Sigmoid colon (tissue), 4 donors: ENCODE measurements around the gene GIGYF2.

Source experiments
- CTCF ChIP-seq, 4 experiments: fragments of 450-650 bp in 3 of 4; fragments of 200-600 bp in 1 of 4; IDR thresholded peaks; one replicate each; pipeline ENCODE4 v1.5.1; 2016 to 2019; ENCODE audit warnings: antibody characterized with exemption in 4 of 4, mild to moderate bottlenecking in 3 of 4, moderate library complexity in 2 of 4
- EP300 ChIP-seq, 4 donors: sonication (generic); formaldehyde crosslinking; IDR thresholded peaks; one replicate each; pipeline ENCODE4 v1.6.1; 2017; ENCODE audit warnings: antibody characterized with exemption in 4 of 4
- POLR2A ChIP-seq, 2 donors: fragments of 450-650 bp; IDR thresholded peaks; one replicate each; pipeline ENCODE4 v1.6.1; 2016; ENCODE audit warnings: antibody characterized with exemption in 2 of 2, mild to moderate bottlenecking in 2 of 2, moderate library complexity in 2 of 2
- POLR2AphosphoS5 ChIP-seq, 4 donors: sonication (generic); formaldehyde crosslinking; IDR thresholded peaks; one replicate each; pipeline ENCODE4 v1.6.1; 2017; ENCODE audit warnings: antibody characterized with exemption in 4 of 4

- no peak for TF ChIP-seq CTCF (IDR thresholded peaks at IDR 0.05)
- TF ChIP-seq POLR2AphosphoS5 (IDR thresholded peaks at IDR 0.05), result no peak
- no peak for TF ChIP-seq EP300 (IDR thresholded peaks at IDR 0.05)
- TF ChIP-seq POLR2A (IDR thresholded peaks at IDR 0.05), result no peak
These were observed 119.5 kb downstream of the GIGYF2 start for GRCh38 chr2:232816657-232817056.
